ENCODE results near the gene ATP1A4. TPM values are rescaled to one million over a fixed set of nuclear protein-coding genes. Genes with fewer than 3 reads are reported as not detected.

ATP1A4 gene
- total RNA-seq, 1 donor from 2014 or later: not detected

DNA sequence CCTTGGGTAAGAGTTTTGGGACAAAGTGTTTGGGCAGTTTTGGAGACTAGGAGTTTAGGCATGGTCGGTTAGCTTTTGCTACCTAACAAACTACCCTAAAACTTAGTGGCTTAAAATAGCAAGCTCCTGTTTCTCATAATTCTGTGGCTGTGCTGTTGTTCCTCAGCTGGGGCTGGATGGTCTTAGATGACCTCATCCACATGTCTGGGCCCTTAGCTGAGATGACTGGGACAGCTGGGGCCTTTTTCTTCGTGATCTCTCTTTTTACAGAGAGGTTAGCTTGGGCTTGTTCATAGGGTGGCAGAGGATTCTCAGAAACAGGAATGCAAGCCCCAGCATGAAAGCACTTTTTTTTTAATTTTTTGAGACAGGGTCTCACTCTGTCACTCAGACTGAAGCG, 6.6 kb downstream of the ATP1A4 start:
- Mint-ChIP-seq H3K27ac (ENCODE audit: unreplicated experiment) (no peak overlapping the region), H3K36me3 (ENCODE audit: unreplicated experiment) (no peaks in the 10 kb centered on the region), H3K4me3 (ENCODE audit: unreplicated experiment) (no peak overlapping the region), H3K4me1 (ENCODE audit: unreplicated experiment) (no peaks in the 10 kb centered on the region), H3K27me3 (ENCODE audit: unreplicated experiment) (peaks cover 38% of the 10 kb centered on the region), H3K9me3 (ENCODE audit: unreplicated experiment) (no peaks in the 10 kb centered on the region)
- no peak for DNase-seq (ENCODE audit: extremely low spot score, unreplicated experiment)
- TF ChIP-seq, protein P1, sequence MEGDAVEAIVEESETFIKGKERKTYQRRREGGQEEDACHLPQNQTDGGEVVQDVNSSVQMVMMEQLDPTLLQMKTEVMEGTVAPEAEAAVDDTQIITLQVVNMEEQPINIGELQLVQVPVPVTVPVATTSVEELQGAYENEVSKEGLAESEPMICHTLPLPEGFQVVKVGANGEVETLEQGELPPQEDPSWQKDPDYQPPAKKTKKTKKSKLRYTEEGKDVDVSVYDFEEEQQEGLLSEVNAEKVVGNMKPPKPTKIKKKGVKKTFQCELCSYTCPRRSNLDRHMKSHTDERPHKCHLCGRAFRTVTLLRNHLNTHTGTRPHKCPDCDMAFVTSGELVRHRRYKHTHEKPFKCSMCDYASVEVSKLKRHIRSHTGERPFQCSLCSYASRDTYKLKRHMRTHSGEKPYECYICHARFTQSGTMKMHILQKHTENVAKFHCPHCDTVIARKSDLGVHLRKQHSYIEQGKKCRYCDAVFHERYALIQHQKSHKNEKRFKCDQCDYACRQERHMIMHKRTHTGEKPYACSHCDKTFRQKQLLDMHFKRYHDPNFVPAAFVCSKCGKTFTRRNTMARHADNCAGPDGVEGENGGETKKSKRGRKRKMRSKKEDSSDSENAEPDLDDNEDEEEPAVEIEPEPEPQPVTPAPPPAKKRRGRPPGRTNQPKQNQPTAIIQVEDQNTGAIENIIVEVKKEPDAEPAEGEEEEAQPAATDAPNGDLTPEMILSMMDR (IDR thresholded peaks at IDR 0.05): no peak

DNA sequence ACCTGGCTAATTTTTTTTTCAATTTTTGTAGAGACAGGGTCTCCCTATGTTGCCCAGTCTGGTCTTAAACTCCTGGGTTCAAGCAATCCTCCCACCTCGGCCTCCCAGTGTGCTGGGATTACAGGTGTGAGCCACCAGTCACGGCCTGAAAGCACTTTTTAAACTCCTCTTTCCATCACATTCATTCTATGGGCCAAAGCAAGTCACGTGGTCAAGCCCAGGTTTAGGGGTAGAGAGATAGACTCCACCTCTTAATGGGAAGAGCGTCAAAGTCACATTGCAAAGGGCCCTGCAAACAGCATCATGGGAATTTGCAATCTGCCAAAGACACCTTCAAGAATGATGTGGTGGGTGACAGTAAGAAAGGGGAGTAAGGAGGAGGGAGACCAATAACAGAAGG, 7.1 kb downstream of the ATP1A4 start:
- no peak for DNase-seq (ENCODE audit: extremely low spot score, unreplicated experiment)
- TF ChIP-seq, protein P1 (IDR thresholded peaks at IDR 0.05): no peak
- no peaks in the 10 kb centered on the region for H3K4me1 Mint-ChIP-seq (ENCODE audit: unreplicated experiment)
- no peak overlapping the region for H3K27ac Mint-ChIP-seq (ENCODE audit: unreplicated experiment)
- H3K9me3 Mint-ChIP-seq (ENCODE audit: unreplicated experiment): no peaks in the 10 kb centered on the region
- H3K27me3 Mint-ChIP-seq (ENCODE audit: unreplicated experiment): peaks cover 38% of the 10 kb centered on the region
- no peaks in the 10 kb centered on the region for H3K36me3 Mint-ChIP-seq (ENCODE audit: unreplicated experiment)
- H3K4me3 Mint-ChIP-seq (ENCODE audit: unreplicated experiment): no peak overlapping the region

DNA sequence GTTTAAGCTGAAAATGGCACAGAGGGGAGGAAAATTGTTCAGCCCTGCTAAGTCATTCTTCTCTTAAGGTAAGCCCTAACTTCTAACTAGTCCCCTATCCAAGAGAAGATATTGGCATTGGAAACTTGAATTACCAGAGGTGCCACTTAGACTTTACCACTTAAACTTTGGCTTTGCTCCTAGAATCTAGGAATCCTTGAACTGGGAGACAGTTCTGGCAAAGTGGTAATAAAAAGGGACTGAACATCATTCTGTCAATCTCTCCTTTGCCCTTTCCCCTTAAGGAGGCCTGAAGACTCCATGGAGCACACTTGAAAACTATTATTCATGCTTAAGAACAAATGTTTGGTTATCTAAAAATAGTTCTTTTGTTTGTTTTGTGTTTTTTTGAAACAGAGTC, 8.4 kb downstream of the ATP1A4 start:
- H3K4me1 Mint-ChIP-seq (ENCODE audit: unreplicated experiment): no peaks in the 10 kb centered on the region
- H3K27me3 Mint-ChIP-seq (ENCODE audit: unreplicated experiment): peaks cover 46% of the 10 kb centered on the region
- DNase-seq (ENCODE audit: extremely low spot score, unreplicated experiment): no peak
- no peaks in the 10 kb centered on the region for H3K36me3 Mint-ChIP-seq (ENCODE audit: unreplicated experiment)
- H3K27ac Mint-ChIP-seq (ENCODE audit: unreplicated experiment): no peak overlapping the region
- TF ChIP-seq, protein P1 (IDR thresholded peaks at IDR 0.05): no peak
- no peak overlapping the region for H3K4me3 Mint-ChIP-seq (ENCODE audit: unreplicated experiment)
- H3K9me3 Mint-ChIP-seq (ENCODE audit: unreplicated experiment): no peaks in the 10 kb centered on the region

DNA sequence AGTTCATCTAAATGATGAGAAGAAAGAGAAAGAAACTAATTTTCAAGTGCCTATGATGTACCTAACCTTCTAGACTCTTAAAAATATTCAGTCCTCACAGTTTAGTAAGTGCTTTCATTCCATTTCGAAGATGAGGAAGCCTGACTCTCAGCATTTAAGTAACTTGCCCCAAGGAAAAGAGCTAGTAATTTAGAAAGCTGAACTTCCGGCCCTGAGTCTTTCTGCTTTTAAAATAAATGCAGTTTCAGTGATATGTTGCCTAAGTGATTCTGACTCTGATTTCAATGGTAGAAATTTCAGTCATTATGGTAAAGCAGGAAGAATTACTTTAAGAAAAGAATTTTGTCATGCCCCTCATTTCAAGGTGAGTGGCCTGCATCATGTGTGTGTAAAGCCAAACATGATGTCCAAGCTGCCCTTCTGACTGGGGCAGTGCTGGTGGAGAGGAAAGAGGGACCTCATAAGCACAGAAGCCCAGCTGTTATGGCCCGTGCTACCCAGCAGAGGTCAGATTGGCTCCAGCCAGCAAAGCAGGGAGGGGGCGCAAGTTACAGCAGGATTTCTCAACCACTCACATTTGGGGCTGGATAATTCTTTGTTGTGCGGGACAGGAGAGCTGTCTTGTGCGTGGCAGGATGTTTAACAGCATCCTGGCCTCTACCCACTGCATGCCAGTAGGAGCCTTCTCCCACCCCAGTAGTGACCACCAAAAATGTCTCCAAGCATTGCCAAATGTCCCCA, 10.7 kb downstream of the ATP1A4 start:
- Mint-ChIP-seq H3K4me3 (ENCODE audit: unreplicated experiment) (no peak overlapping the region), H3K4me1 (ENCODE audit: unreplicated experiment) (no peaks in the 10 kb centered on the region), H3K9me3 (ENCODE audit: unreplicated experiment) (no peaks in the 10 kb centered on the region)

DNA sequence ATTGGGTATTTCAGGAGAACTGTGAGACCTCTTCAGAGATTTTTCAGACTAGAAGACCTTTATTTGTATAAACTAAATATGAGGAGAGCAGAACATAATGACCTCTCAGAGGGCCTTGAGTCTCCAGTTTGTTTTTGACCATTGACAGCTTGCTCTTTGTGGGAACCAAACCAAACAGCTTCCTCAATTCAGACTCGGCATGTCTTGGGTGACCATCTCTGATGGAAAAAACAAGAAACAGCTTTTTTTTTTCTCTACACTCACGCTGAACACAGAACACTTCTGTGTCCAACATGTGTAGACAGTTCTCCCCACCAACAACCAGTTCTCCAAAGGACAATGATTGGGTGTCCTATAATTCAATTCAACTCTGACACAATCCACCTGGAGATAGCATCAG, 11.5 kb downstream of the ATP1A4 start:
- no peak for DNase-seq (ENCODE audit: extremely low spot score, unreplicated experiment)
- Mint-ChIP-seq H3K27me3 (ENCODE audit: unreplicated experiment) (peaks cover 40% of the 10 kb centered on the region), H3K27ac (ENCODE audit: unreplicated experiment) (no peak overlapping the region), H3K36me3 (ENCODE audit: unreplicated experiment) (no peaks in the 10 kb centered on the region), H3K4me3 (ENCODE audit: unreplicated experiment) (no peak overlapping the region), H3K4me1 (ENCODE audit: unreplicated experiment) (peaks cover 3% of the 10 kb centered on the region), H3K9me3 (ENCODE audit: unreplicated experiment) (no peaks in the 10 kb centered on the region)
- TF ChIP-seq, protein P1 (IDR thresholded peaks at IDR 0.05): no peak

More for the DNA sequence above, 10.7 kb downstream of the ATP1A4 start:
- DNase-seq (ENCODE audit: extremely low spot score, unreplicated experiment): no peak
- TF ChIP-seq, protein P1 (IDR thresholded peaks at IDR 0.05): peak; percentile 58
- Mint-ChIP-seq H3K36me3 (ENCODE audit: unreplicated experiment) (no peaks in the 10 kb centered on the region), H3K27ac (ENCODE audit: unreplicated experiment) (no peak overlapping the region), H3K27me3 (ENCODE audit: unreplicated experiment) (peaks cover 46% of the 10 kb centered on the region)
